Epithelial cell of proximal tubule (primary cell): ENCODE measurements around the gene ACSS1. TPM values are rescaled to one million over a fixed set of nuclear protein-coding genes. Genes with fewer than 3 reads are reported as not detected.

Experiments
- DNase-seq: peaks from one replicate; pipeline ENCODE4 v3.0.0-alpha.2; 2011; ENCODE audit warnings: low read depth
- H3K4me3 ChIP-seq: 2 replicates; pipeline ENCODE4 v1.5.1; 2011; ENCODE audit warnings: low read depth, mild to moderate bottlenecking, low read length
- CTCF ChIP-seq: conservative IDR thresholded peaks from 2 replicates; pipeline ENCODE4 v1.5.1; 2012; ENCODE audit warnings: low read depth, mild to moderate bottlenecking, low read length
- total RNA-seq: library from RNA; depleted of rRNA; stranded (reverse); fragments of >200 nt; gene quantifications from 2 replicates; pipeline ENCODE4 v1.2.3, GENCODE V29; 2015

Gene ACSS1
- total RNA-seq, 1 donor from 2014 or later: 3.9 TPM

- no peak overlapping the region for H3K4me3 ChIP-seq
- no peak for TF ChIP-seq CTCF
- no peak for DNase-seq
Observed at GRCh38 chr20:25022680-25023079, 35.3 kb downstream of the ACSS1 start.

GRCh38 chr20:25021336-25021735, 36.6 kb downstream of the ACSS1 start:
- H3K4me3 ChIP-seq: no peak overlapping the region
- no peak for TF ChIP-seq CTCF
- DNase-seq: no peak

DNA sequence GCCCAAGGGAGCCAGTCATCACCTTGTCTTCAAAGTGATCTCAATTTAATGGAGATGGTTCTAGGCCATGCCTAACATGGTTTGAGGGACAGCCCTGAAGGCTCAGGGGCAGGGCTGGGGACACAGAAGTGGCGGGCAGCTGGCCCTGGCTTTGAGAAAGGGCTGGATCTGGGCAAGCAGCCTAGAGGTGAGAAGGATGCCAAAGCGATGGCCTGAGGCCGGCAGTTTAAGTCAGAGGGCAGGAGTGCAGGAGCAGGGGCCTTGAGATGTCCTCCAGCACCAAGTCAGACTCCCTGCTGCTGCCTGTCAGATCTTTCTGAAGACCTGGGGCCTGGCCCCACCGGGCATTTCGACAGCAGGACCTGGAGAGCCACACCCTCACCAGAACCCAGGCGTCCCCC, 37.0 kb downstream of the ACSS1 start:
- no peak for DNase-seq
- no peak overlapping the region for H3K4me3 ChIP-seq
- no peak for TF ChIP-seq CTCF

- no peak overlapping the region for H3K4me3 ChIP-seq
- DNase-seq: no peak
Observed at GRCh38 chr20:25020345-25020744, 37.6 kb downstream of the ACSS1 start.

GRCh38 chr20:25019381-25020155, 38.4 kb downstream of the ACSS1 start:
- TF ChIP-seq CTCF: no peak
- no peak overlapping the region for H3K4me3 ChIP-seq
- no peak for DNase-seq

More at GRCh38 chr20:25020345-25020744, 37.6 kb downstream of the ACSS1 start:
- no peak for TF ChIP-seq CTCF

GRCh38 chr20:25018841-25019240, 39.1 kb downstream of the ACSS1 start:
- DNase-seq: no peak
- H3K4me3 ChIP-seq: no peak overlapping the region
- TF ChIP-seq CTCF: no peak

DNA sequence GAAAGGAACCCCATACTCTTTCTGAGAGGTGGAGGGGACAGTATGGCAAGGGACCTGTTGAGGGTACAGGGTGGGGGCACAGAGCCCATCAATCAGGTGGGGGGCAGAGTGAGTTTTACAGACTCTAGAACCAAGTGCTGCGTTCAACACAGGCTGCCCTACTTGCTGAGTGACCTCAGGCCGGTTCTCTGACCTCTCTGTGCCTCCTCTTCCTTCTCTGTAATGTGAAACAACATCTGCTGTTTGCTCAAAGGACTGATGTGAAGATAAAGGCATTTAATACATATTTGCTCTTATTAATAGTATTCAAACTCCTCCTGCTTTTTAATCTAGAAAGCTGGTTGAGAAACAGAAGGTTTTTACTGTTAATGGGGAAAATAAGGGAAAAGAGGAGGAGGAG, 39.5 kb downstream of the ACSS1 start:
- no peak for DNase-seq
- H3K4me3 ChIP-seq: no peak overlapping the region
- no peak for TF ChIP-seq CTCF
